Kidney (tissue), 14 donors: ENCODE measurements around the gene ZC3HAV1L. TPM values are rescaled to one million over a fixed set of nuclear protein-coding genes. Genes with fewer than 3 reads are reported as not detected.
"Not testable (repeated sequence)": the region's sequence is repeated elsewhere in the genome, so short reads cannot be mapped to it uniquely, and the experiment has no call there.

Experiments
- DNase-seq, 5 donors: peaks; one replicate each; pipeline ENCODE4 v3.0.0-alpha.2; 2013 to 2020
- FAIRE-seq: peaks from 2 replicates; lab custom pipeline; 2012; peaks lifted over from hg19 to GRCh38; lab: Jason Lieb, UNC
- H3K27ac ChIP-seq, 2 donors: one replicate each; pipeline ENCODE4 v1.7.0; 2013; ENCODE audit warnings: low read depth in 2 of 2, low read length in 2 of 2, inconsistent platforms in 1 of 2
- H3K27me3 ChIP-seq: one replicate; pipeline ENCODE4 v1.7.1; 2013; ENCODE audit warnings: low read length, inconsistent platforms; ENCODE audit not compliant: control insufficient read depth, insufficient read depth
- H3K36me3 ChIP-seq, 3 donors: one replicate each; pipeline versions ENCODE4 v1.7.0 to v1.7.1; 2013; ENCODE audit warnings: low read length in 3 of 3, control low read depth in 1 of 3, inconsistent platforms in 1 of 3; ENCODE audit not compliant: insufficient read depth in 3 of 3, control insufficient read depth in 2 of 3
- H3K4me1 ChIP-seq, 3 donors: one replicate each; pipeline versions ENCODE4 v1.7.0 to v1.7.1; 2013; ENCODE audit warnings: low read length in 3 of 3, inconsistent platforms in 1 of 3, low read depth in 1 of 3; ENCODE audit not compliant: control insufficient read depth in 2 of 3, insufficient read depth in 2 of 3
- H3K4me3 ChIP-seq, 3 donors: one replicate each; pipeline versions ENCODE4 v1.7.0 to v1.8.1; 2013; ENCODE audit warnings: low read length in 3 of 3, control low read depth in 1 of 3, inconsistent platforms in 1 of 3
- H3K9ac ChIP-seq, 3 donors: one replicate each; pipeline versions ENCODE4 v1.7.0 to v1.7.1; 2013; ENCODE audit warnings: low read length in 3 of 3, control low read depth in 1 of 3, inconsistent platforms in 1 of 3
- H3K9me3 ChIP-seq, 3 donors: one replicate each; pipeline versions ENCODE4 v1.7.0 to v1.7.1; 2013; ENCODE audit warnings: low read length in 3 of 3, control low read depth in 1 of 3, inconsistent platforms in 1 of 3; ENCODE audit not compliant: control insufficient read depth in 2 of 3, insufficient read depth in 1 of 3
- CTCF ChIP-seq: IDR thresholded peaks from 3 replicates; pipeline ENCODE4 v1.5.1; 2012; ENCODE audit warnings: mild to moderate bottlenecking, moderate library complexity, borderline replicate concordance; ENCODE audit not compliant: insufficient read depth; ENCODE audit errors: extremely low read depth
- intact Hi-C: fragments of 100-400 bp; cut with DNase I; formaldehyde crosslinking; loops from one replicate; pipeline ENCODE4 v1.11.1; 2022
- polyA plus RNA-seq: library from polyadenylated mRNA; stranded (reverse); fragments of 350-450 nt; fragmentation: Illumina TruSeq; extraction: RNeasy Lipid Tissue Mini Kit (QIAGEN cat#74804); gene quantifications from one replicate; pipeline ENCODE4 v1.2.3, GENCODE V29; 2014; ENCODE audit warnings: low read depth, low replicate concordance; ENCODE audit not compliant: insufficient read depth
- total RNA-seq: library from RNA; stranded (reverse); fragmentation: NEBNext Ultra II Directional; extraction: Animal tissue kit (Norgen Biotek cat#: 25700); gene quantifications from one replicate; pipeline ENCODE4 v1.2.1, GENCODE V29; 2021
- donor health status: control.
- donor health status: control.
- donor health status: control.
- donor health status: control.
- donor health status: control.
- donor health status: DM: yes; HTN: yes; CAD: no.
- donor health status: Normal renal cell carcinoma (clear cell type).

Gene ZC3HAV1L
- total and polyA plus RNA-seq, 2 donors from 2014 or later, result 0.37 to 16.1 TPM

DNA sequence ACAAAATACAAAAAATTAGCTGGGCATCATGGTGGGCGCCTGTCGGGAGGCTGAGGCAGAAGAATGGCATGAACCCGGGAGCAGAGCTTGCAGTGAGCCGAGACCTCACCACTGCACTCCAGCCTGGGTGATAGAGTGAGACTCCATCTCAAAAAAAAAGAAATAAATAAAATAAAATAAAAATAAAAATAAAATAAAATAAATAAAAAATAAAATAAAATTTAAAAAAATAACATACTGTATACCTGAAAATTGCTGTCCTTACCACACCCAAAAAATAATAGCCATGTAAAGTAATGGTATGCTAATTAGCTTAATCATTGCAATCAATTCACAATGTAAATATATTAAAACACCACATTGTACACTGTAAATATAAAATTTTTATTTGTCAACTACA is 3.4 kb downstream of the ZC3HAV1L start:
- TF ChIP-seq CTCF, result no peak
- Histone ChIP-seq H3K27me3 (no peaks in the 10 kb centered on the region), H3K36me3 (peaks cover 0 to 2% (median 0%) of the 10 kb centered on the region in 3 donors), H3K4me1 (peaks cover 0 to 10% (median 9%) of the 10 kb centered on the region in 3 donors), H3K4me3 (no peak overlapping the region), H3K9me3 (no peaks in the 10 kb centered on the region), H3K27ac (no peak overlapping the region), H3K9ac (no peak overlapping the region)
- intact Hi-C loops, result no loop called here
- FAIRE-seq (no peak), DNase-seq (no peak)

DNA sequence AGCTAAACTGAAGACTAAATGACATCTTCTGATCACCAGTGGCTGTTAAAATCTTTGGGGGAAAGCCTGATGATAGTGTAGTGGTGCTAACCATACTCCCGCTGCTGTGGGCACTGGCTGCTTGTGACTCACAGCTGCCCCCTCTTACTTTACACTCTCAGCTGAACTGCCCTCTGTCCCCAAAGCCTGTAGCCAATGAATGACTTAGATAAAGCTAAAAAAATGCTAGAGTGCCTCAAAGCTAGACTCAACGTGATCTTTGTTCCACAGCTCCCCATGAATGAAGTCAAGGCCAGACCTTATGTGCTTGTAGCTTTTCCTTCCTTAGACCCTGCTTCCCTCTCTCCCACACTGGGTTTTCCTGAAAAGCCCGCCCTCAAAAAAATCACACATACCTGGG is 6.5 kb downstream of the ZC3HAV1L start:
- no peak overlapping the region for H3K4me3 ChIP-seq
- no peak for DNase-seq
- intact Hi-C loops, result no loop called here
- no peak overlapping the region for H3K9ac ChIP-seq
- peaks cover 0 to 7% (median 4%) of the 10 kb centered on the region in 3 donors for H3K4me1 ChIP-seq
- no peak for TF ChIP-seq CTCF
- no peaks in the 10 kb centered on the region for H3K9me3 ChIP-seq
- H3K27me3 ChIP-seq, result no peaks in the 10 kb centered on the region
- peaks cover 5 to 11% (median 6%) of the 10 kb centered on the region in 3 donors for H3K36me3 ChIP-seq
- FAIRE-seq, result no peak
- H3K27ac ChIP-seq, result no peak overlapping the region

GRCh38 chr7:139026551-139026950 is 9.3 kb downstream of the ZC3HAV1L start:
- TF ChIP-seq CTCF, result no peak
- H3K9ac ChIP-seq, result no peak overlapping the region
- DNase-seq (no peak), FAIRE-seq (no peak)
- H3K27me3 ChIP-seq, result no peaks in the 10 kb centered on the region
- H3K36me3 ChIP-seq, result peaks cover 5 to 11% (median 8%) of the 10 kb centered on the region in 3 donors
- H3K27ac ChIP-seq, result no peak overlapping the region
- no peaks in the 10 kb centered on the region for H3K4me1 ChIP-seq
- intact Hi-C loops, result no loop called here
- no peak overlapping the region for H3K4me3 ChIP-seq
- H3K9me3 ChIP-seq, result no peaks in the 10 kb centered on the region

GRCh38 chr7:139025861-139026260 is 10.0 kb downstream of the ZC3HAV1L start:
- H3K9ac ChIP-seq, H3K9me3 ChIP-seq, H3K4me3 ChIP-seq, H3K27ac ChIP-seq, FAIRE-seq, H3K4me1 ChIP-seq, H3K27me3 ChIP-seq, DNase-seq, intact Hi-C loops: not testable (repeated sequence)
- peaks cover 5 to 11% (median 8%) of the 10 kb centered on the region in 3 donors for H3K36me3 ChIP-seq
